Osteoblast (primary cell): ENCODE results near the gene SPOCD1. TPM values are rescaled to one million over a fixed set of nuclear protein-coding genes. Genes with fewer than 3 reads are reported as not detected.

Experiments used
- DNase-seq: peaks from one replicate; pipeline ENCODE4 v3.0.0; 2011; ENCODE audit warnings: low spot score, mixed read lengths; ENCODE audit not compliant: insufficient read length; ENCODE audit errors: missing footprints
- H2AFZ ChIP-seq: 2 replicates; pipeline ENCODE4 v1.6.0; 2011; ENCODE audit warnings: mild to moderate bottlenecking, low read length
- H3K27ac ChIP-seq: 2 replicates; pipeline ENCODE4 v1.5.1; 2011; ENCODE audit warnings: mild to moderate bottlenecking, low read depth, low read length, moderate library complexity
- H3K27me3 ChIP-seq: 2 replicates; pipeline ENCODE4 v1.6.0; 2012; ENCODE audit warnings: mild to moderate bottlenecking, control low read depth, inconsistent platforms, low read length, moderate library complexity; ENCODE audit not compliant: insufficient read depth
- H3K36me3 ChIP-seq: 2 replicates; pipeline ENCODE4 v1.5.1; 2011; ENCODE audit warnings: mild to moderate bottlenecking, low read length, control low read depth, moderate library complexity; ENCODE audit not compliant: insufficient read depth
- H3K4me1 ChIP-seq: 2 replicates; pipeline ENCODE4 v1.5.1; 2011; ENCODE audit warnings: mild to moderate bottlenecking, low read length, control low read depth, moderate library complexity; ENCODE audit not compliant: insufficient read depth
- H3K4me2 ChIP-seq: 2 replicates; pipeline ENCODE4 v1.6.0; 2011; ENCODE audit warnings: mild to moderate bottlenecking, low read length; ENCODE audit not compliant: insufficient read depth
- H3K4me3 ChIP-seq: fragments of 200-600 bp; sonication (generic); 3 replicates; pipeline ENCODE4 v1.5.1; 2012; ENCODE audit warnings: mild to moderate bottlenecking, low read length, inconsistent platforms; ENCODE audit not compliant: insufficient read depth
- H3K79me2 ChIP-seq: 2 replicates; pipeline ENCODE4 v1.6.0; 2012; ENCODE audit warnings: mild to moderate bottlenecking, low read length, control low read depth, inconsistent platforms; ENCODE audit not compliant: insufficient read depth
- H3K9me3 ChIP-seq: 2 replicates; pipeline ENCODE4 v1.5.1; 2011; ENCODE audit warnings: low read depth, low read length, control low read depth
- H4K20me1 ChIP-seq: 2 replicates; pipeline ENCODE4 v1.6.0; 2012; ENCODE audit warnings: mild to moderate bottlenecking, low read length, control low read depth; ENCODE audit not compliant: insufficient read depth
- CTCF ChIP-seq: IDR thresholded peaks from 2 replicates; pipeline ENCODE4 v1.5.1; 2011; ENCODE audit warnings: mild to moderate bottlenecking, low read depth, low read length, moderate library complexity; ENCODE audit errors: extremely low read depth
- total RNA-seq: library from RNA; depleted of rRNA; stranded (reverse); fragments of >200 nt; gene quantifications from 2 replicates; pipeline ENCODE4 v1.2.3, GENCODE V29; 2012

SPOCD1 gene
- total RNA-seq, 1 donor: 58.6 TPM

DNA sequence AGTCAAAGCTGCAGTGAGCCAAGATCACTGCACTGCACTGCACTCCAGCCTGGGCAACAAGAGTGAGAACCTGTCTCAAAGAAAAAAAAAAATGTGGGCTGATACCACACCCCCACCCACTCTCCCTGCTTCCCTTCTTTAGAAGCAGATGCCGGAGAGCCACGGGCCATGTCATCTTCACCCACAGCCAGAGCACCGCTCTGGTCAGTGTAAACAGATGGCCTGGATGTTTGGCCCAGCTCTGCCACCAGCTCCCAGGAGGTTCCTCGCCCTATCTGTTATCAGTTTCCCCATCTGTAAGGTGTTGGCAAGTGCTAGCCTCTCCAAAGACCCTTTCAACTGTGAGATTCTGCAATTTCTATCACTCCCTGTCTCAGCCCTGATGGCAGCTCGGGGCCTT lies 39.8 kb downstream of the SPOCD1 start:
- no peaks in the 10 kb centered on the region for H3K9me3 ChIP-seq
- H3K4me1 ChIP-seq: peaks cover 5% of the 10 kb centered on the region
- no peak for TF ChIP-seq CTCF
- H4K20me1 ChIP-seq: no peaks in the 10 kb centered on the region
- no peaks in the 10 kb centered on the region for H3K36me3 ChIP-seq
- H2AFZ ChIP-seq: no peak overlapping the region
- no peak overlapping the region for H3K4me3 ChIP-seq
- H3K27ac ChIP-seq: no peak overlapping the region
- no peaks in the 10 kb centered on the region for H3K79me2 ChIP-seq
- H3K4me2 ChIP-seq: no peak overlapping the region
- no peak for DNase-seq
- peaks cover 51% of the 10 kb centered on the region for H3K27me3 ChIP-seq

GRCh38 chr1:31775210-31775999 lies 40.4 kb downstream of the SPOCD1 start:
- peaks cover 58% of the 10 kb centered on the region for H3K27me3 ChIP-seq
- H3K27ac ChIP-seq: no peak overlapping the region
- H3K4me3 ChIP-seq: no peak overlapping the region
- no peaks in the 10 kb centered on the region for H3K79me2 ChIP-seq
- no peaks in the 10 kb centered on the region for H4K20me1 ChIP-seq
- DNase-seq: no peak
- no peaks in the 10 kb centered on the region for H3K36me3 ChIP-seq
- TF ChIP-seq CTCF: no peak
- H2AFZ ChIP-seq: no peak overlapping the region
- H3K9me3 ChIP-seq: no peaks in the 10 kb centered on the region
- H3K4me2 ChIP-seq: no peak overlapping the region
- H3K4me1 ChIP-seq: peaks cover 5% of the 10 kb centered on the region

DNA sequence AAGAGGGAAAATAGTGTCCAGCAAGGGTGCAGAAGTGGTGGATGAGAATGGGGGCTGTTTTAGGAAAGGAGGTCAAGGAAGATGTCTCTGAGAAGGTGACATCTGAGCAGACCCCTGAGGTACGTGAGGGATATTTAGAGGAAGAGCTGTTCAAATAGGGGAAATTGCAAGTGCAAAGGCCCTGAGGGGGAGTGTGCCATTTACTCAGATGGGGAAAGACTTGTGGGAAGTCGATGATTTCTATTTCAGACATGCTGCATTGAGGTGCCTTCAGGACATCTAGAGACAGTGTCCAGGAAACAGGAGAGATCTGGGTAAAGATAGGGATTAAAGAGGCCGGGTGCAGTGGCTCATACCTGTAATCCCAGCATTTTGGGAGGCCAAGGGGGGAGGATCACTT lies 41.3 kb downstream of the SPOCD1 start:
- Histone ChIP-seq H3K4me2 (no peak overlapping the region), H3K27me3 (peaks cover 58% of the 10 kb centered on the region), H3K27ac (no peak overlapping the region), H3K4me1 (peaks cover 5% of the 10 kb centered on the region), H3K79me2 (no peaks in the 10 kb centered on the region), H3K36me3 (no peaks in the 10 kb centered on the region), H4K20me1 (no peaks in the 10 kb centered on the region), H3K4me3 (no peak overlapping the region), H3K9me3 (no peaks in the 10 kb centered on the region), H2AFZ (no peak overlapping the region)
- DNase-seq: no peak
- TF ChIP-seq CTCF: no peak

- Histone ChIP-seq H2AFZ (no peak overlapping the region), H3K36me3 (no peaks in the 10 kb centered on the region), H3K4me1 (peaks cover 5% of the 10 kb centered on the region), H3K27me3 (peaks cover 58% of the 10 kb centered on the region), H3K9me3 (no peaks in the 10 kb centered on the region), H3K4me2 (no peak overlapping the region), H3K4me3 (no peak overlapping the region), H3K27ac (no peak overlapping the region), H3K79me2 (no peaks in the 10 kb centered on the region), H4K20me1 (no peaks in the 10 kb centered on the region)
- no peak for DNase-seq
- no peak for TF ChIP-seq CTCF
These were observed 42.0 kb downstream of the SPOCD1 start for GRCh38 chr1:31773861-31774260.
